Endothelial cell of umbilical vein (primary cell): ENCODE data around the gene TPM1. TPM values are rescaled to one million over a fixed set of nuclear protein-coding genes. Genes with fewer than 3 reads are reported as not detected.

ENCODE experiments used
- BruUV-seq: library from RNA; stranded (reverse); fragments of 400-500 nt; replicated peaks from 2 replicates; lab custom pipeline; 2021; lab: Mats Ljungman, UMichigan
- CTCF ChIA-PET: fragments of 300-600, 350-600 bp; sonication (Branson Sonifier 250); formaldehyde crosslinking; loops from one replicate; lab custom pipeline; 2021; ENCODE audit warnings: antibody characterized with exemption, inconsistent platforms; lab: Charles Lee
- POLR2A ChIA-PET: fragments of 300-600, 350-600 bp; sonication (Branson Sonifier 250); formaldehyde crosslinking; loops from one replicate; lab custom pipeline; 2021; ENCODE audit warnings: antibody characterized with exemption, inconsistent platforms; lab: Charles Lee
- DNase-seq: peaks from one replicate; pipeline ENCODE4 v3.0.0-alpha.2; 2011; ENCODE audit warnings: low read depth, low spot score
- FAIRE-seq: peaks from 2 replicates; lab custom pipeline; 2011; peaks lifted over from hg19 to GRCh38; lab: Jason Lieb, UNC
- H2AFZ ChIP-seq: 2 replicates; pipeline ENCODE4 v1.6.0; 2012; ENCODE audit warnings: low read depth, low read length, control low read depth, inconsistent platforms
- H3K27ac ChIP-seq: 2 replicates; pipeline ENCODE4 v1.5.1; 2011; ENCODE audit warnings: low read depth, mild to moderate bottlenecking, control low read depth, low read length, moderate library complexity; ENCODE audit not compliant: insufficient read depth
- H3K27me3 ChIP-seq, 2 experiments: 2 replicates each; pipeline versions ENCODE4 v1.6.0 to v1.6.1; 2011; ENCODE audit warnings: low read length in 2 of 2, mixed read lengths in 1 of 2; ENCODE audit not compliant: control insufficient read depth in 2 of 2, insufficient read depth in 2 of 2
- H3K36me3 ChIP-seq, 2 experiments: 2 replicates in 1 of 2; 3 replicates in 1 of 2; pipeline ENCODE4 v1.5.1; 2011; ENCODE audit warnings: low read length in 2 of 2, mild to moderate bottlenecking in 1 of 2, moderate library complexity in 1 of 2; ENCODE audit not compliant: control insufficient read depth in 2 of 2, insufficient read depth in 2 of 2; ENCODE audit errors: extremely low read depth in 1 of 2
- H3K4me1 ChIP-seq: 3 replicates; pipeline ENCODE4 v1.5.1; 2011; ENCODE audit warnings: mild to moderate bottlenecking, low read length; ENCODE audit not compliant: control insufficient read depth, insufficient read depth; ENCODE audit errors: extremely low read depth
- H3K4me2 ChIP-seq: 2 replicates; pipeline ENCODE4 v1.6.1; 2011; ENCODE audit warnings: low read length, control low read depth, mixed read lengths; ENCODE audit not compliant: insufficient read depth
- H3K4me3 ChIP-seq, 3 experiments: fragments of 200-600 bp in 1 of 3; sonication (generic), shearing (Covaris generic) in 1 of 3; replicated peaks in 1 of 3; 2 replicates each; pipeline ENCODE4 v1.5.1; 2011 to 2016; ENCODE audit warnings: control low read depth in 3 of 3, low read length in 3 of 3, mild to moderate bottlenecking in 2 of 3, inconsistent platforms in 1 of 3, low read depth in 1 of 3, moderate library complexity in 1 of 3; ENCODE audit not compliant: insufficient read depth in 1 of 3
- H3K79me2 ChIP-seq: 2 replicates; pipeline ENCODE4 v1.6.0; 2012; ENCODE audit warnings: low read length, inconsistent platforms; ENCODE audit not compliant: control insufficient read depth, insufficient read depth
- H3K9ac ChIP-seq: replicated peaks from 2 replicates; pipeline ENCODE3; 2011; ENCODE audit warnings: low read length, control low read depth; ENCODE audit not compliant: insufficient read depth; ENCODE audit errors: extremely low read depth
- H3K9me1 ChIP-seq: replicated peaks from 3 replicates; pipeline ENCODE4 v1.6.0; 2011; ENCODE audit warnings: mild to moderate bottlenecking, low read length; ENCODE audit not compliant: control insufficient read depth, insufficient read depth; ENCODE audit errors: extremely low read depth
- H3K9me3 ChIP-seq: replicated peaks from 2 replicates; pipeline ENCODE4 v1.5.1; 2012; ENCODE audit warnings: low read length, inconsistent platforms; ENCODE audit not compliant: control insufficient read depth, insufficient read depth
- H4K20me1 ChIP-seq: replicated peaks from 2 replicates; pipeline ENCODE3; 2011; ENCODE audit warnings: mild to moderate bottlenecking, low read length; ENCODE audit not compliant: control insufficient read depth, insufficient read depth; ENCODE audit errors: extremely low read depth
- CTCF ChIP-seq, 2 donors: IDR thresholded peaks; 1 replicate in 1 of 2; 2 replicates in 1 of 2; pipeline ENCODE4 v1.5.1; 2011; ENCODE audit warnings: low read length in 2 of 2, mild to moderate bottlenecking in 2 of 2, moderate library complexity in 2 of 2, control low read depth in 1 of 2, inconsistent platforms in 1 of 2, low read depth in 1 of 2; ENCODE audit not compliant: insufficient read depth in 1 of 2; ENCODE audit errors: extremely low read depth in 1 of 2
- EZH2 ChIP-seq: IDR thresholded peaks from 2 replicates; pipeline ENCODE4 v1.6.1; 2012; ENCODE audit warnings: borderline replicate concordance, low read depth, mild to moderate bottlenecking, moderate library complexity, low read length, inconsistent platforms; ENCODE audit not compliant: severe bottlenecking
- FOS ChIP-seq: IDR thresholded peaks from 2 replicates; pipeline ENCODE4 v1.6.1; 2011; ENCODE audit warnings: mild to moderate bottlenecking, low read length, moderate library complexity, borderline replicate concordance; ENCODE audit not compliant: insufficient read depth
- GATA2 ChIP-seq: IDR thresholded peaks from 2 replicates; pipeline ENCODE4 v1.7.0; 2011; ENCODE audit warnings: low read depth, mild to moderate bottlenecking, moderate library complexity, mixed read lengths, low read length; ENCODE audit not compliant: insufficient read length, insufficient read depth
- JUN ChIP-seq: IDR thresholded peaks from 2 replicates; pipeline ENCODE4 v1.6.1; 2011; ENCODE audit warnings: borderline replicate concordance, low read depth; ENCODE audit not compliant: insufficient read length, insufficient read depth
- MAX ChIP-seq: IDR thresholded peaks from 2 replicates; pipeline ENCODE4 v1.6.1; 2011; ENCODE audit not compliant: insufficient read depth, insufficient read length
- MYC ChIP-seq: IDR thresholded peaks from one replicate; pipeline ENCODE4 v1.6.1; 2011; ENCODE audit warnings: mild to moderate bottlenecking, low read depth, low read length
- POLR2A ChIP-seq: IDR thresholded peaks from 2 replicates; pipeline ENCODE4 v1.6.1; 2012; ENCODE audit warnings: low read depth, mild to moderate bottlenecking, control low read depth, low read length
- POLR2AphosphoS5 ChIP-seq: IDR thresholded peaks from 2 replicates; pipeline ENCODE4 v1.6.1; 2012; ENCODE audit warnings: low read depth, mild to moderate bottlenecking, control low read depth, low read length, moderate library complexity; ENCODE audit not compliant: insufficient read depth
- dilution Hi-C: fragments of 300-500 bp; cut with MboI; formaldehyde crosslinking; loops from one replicate; pipeline ENCODE4 v1.15.0; 2019; ENCODE audit warnings: low sequenced_read_pairs; ENCODE audit not compliant: extremely low pct_ligation_motif_present
- intact Hi-C: fragments of 100-400 bp; cut with micrococcal nuclease; formaldehyde crosslinking; loops from one replicate; pipeline ENCODE4 v1.10.0; 2022
- polyA plus RNA-seq, 4 experiments: library from polyadenylated mRNA; depleted of rRNA in 3 of 4; stranded (reverse) in 3 of 4; unstranded in 1 of 4; fragments of >200 nt; gene quantifications; 2 replicates each; pipeline versions ENCODE4 v1.2.1 to v1.2.3, GENCODE V29; 2011 to 2012; ENCODE audit warnings: missing spikeins in 1 of 4
- total RNA-seq: library from RNA; stranded (reverse); gene quantifications from 2 replicates; pipeline ENCODE4 v1.2.3, GENCODE V29; 2021

TPM1 gene
- total and polyA plus RNA-seq, 2 donors (not counting 3 experiments of a cell fraction or from before 2014, with no cell fraction given) = 518 to 558 TPM

GRCh38 chr15:63059573-63060216, 17.1 kb downstream of the TPM1 start:
- ChIA-PET CTCF (interaction anchor here (1.3 kb wide), 1 partner anchor 213 kb away, joined by 4 read pairs; no protein-coding TSS in a partner anchor), POLR2A (no interaction called here)
- H2AFZ ChIP-seq = no peak overlapping the region
- no peaks in the 10 kb centered on the region for H3K27me3 ChIP-seq
- intact Hi-C loops = no loop called here
- H3K4me2 ChIP-seq = no peak overlapping the region
- peaks cover 14% of the 10 kb centered on the region for H3K79me2 ChIP-seq
- BruUV-seq = no TSS peak
- H3K36me3 ChIP-seq = peaks cover 54 to 71% of the 10 kb centered on the region in 2 experiments
- no peak overlapping the region for H3K9ac ChIP-seq
- DNase-seq (no peak), FAIRE-seq (no peak)
- H3K9me1 ChIP-seq = no peaks in the 10 kb centered on the region
- H3K4me1 ChIP-seq = peaks cover 8% of the 10 kb centered on the region
- H3K4me3 ChIP-seq = no peak overlapping the region
- peak; percentile 7 for TF ChIP-seq POLR2AphosphoS5
- no peak for TF ChIP-seq MAX
- no peak for TF ChIP-seq EZH2
- no peak for TF ChIP-seq GATA2
- TF ChIP-seq POLR2A = peak; percentile 44
- no peak for TF ChIP-seq MYC
- TF ChIP-seq FOS = no peak
- TF ChIP-seq JUN = no peak
- no peak for TF ChIP-seq CTCF (IDR thresholded peaks at IDR 0.05; ENCODE audit: extremely low read depth in 1 of 2, insufficient read depth in 1 of 2, low read depth in 1 of 2, low read length in 2 of 2)
- peaks cover 2% of the 10 kb centered on the region for H4K20me1 ChIP-seq
- no peaks in the 10 kb centered on the region for H3K9me3 ChIP-seq
- H3K27ac ChIP-seq = no peak overlapping the region
- dilution Hi-C loops = no loop called here
